K562 (cell line): Measurements from ENCODE around the gene RARRES1. TPM values are rescaled to one million over a fixed set of nuclear protein-coding genes. Genes with fewer than 3 reads are reported as not detected.
A peak's percentile ranks its signal among the peaks of the same experiment; 100 is the strongest.

Experiments used
- ARHGAP35 ChIP-seq: fragments of 450-650 bp; IDR thresholded peaks from 2 replicates; pipeline ENCODE4 v1.6.1; 2018; ENCODE audit not compliant: partially characterized antibody
- CBFA2T3 ChIP-seq: fragments of 450-650 bp; IDR thresholded peaks from 2 replicates; pipeline ENCODE4 v1.6.1; 2017
- DLX4 ChIP-seq: fragments of 250-450 bp; sonication (Bioruptor Pico); IDR thresholded peaks from 2 replicates; pipeline ENCODE4 v1.6.1; 2021; ENCODE audit warnings: mild to moderate bottlenecking
- EHMT2 ChIP-seq: fragments of 450-650 bp; IDR thresholded peaks from 2 replicates; pipeline ENCODE4 v1.6.1; 2018; ENCODE audit warnings: antibody characterized with exemption
- MEIS2 ChIP-seq: fragments of 450-650 bp; IDR thresholded peaks from 2 replicates; pipeline ENCODE4 v1.6.1; 2014; ENCODE audit warnings: mild to moderate bottlenecking; ENCODE audit not compliant: partially characterized antibody
- NFATC3 ChIP-seq: fragments of 450-650 bp; IDR thresholded peaks from 2 replicates; pipeline ENCODE4 v1.6.1; 2017; ENCODE audit warnings: mild to moderate bottlenecking
- NFIC ChIP-seq: fragments of 450-650 bp; IDR thresholded peaks from 2 replicates; pipeline ENCODE4 v1.6.1; 2017; ENCODE audit warnings: mild to moderate bottlenecking, inconsistent platforms
- POLR2AphosphoS5 ChIP-seq: IDR thresholded peaks from 2 replicates; pipeline ENCODE4 v1.6.1; 2011; ENCODE audit warnings: mild to moderate bottlenecking, low read depth, low read length, moderate library complexity; ENCODE audit not compliant: control insufficient read depth, insufficient read depth
- SPI1 ChIP-seq: IDR thresholded peaks from 2 replicates; pipeline ENCODE4 v1.6.1; 2011; ENCODE audit warnings: low read depth, low read length, control low read depth, borderline replicate concordance
- TAL1 ChIP-seq: fragments of 450-650 bp; IDR thresholded peaks from 2 replicates; pipeline ENCODE4 v1.6.1; 2016; ENCODE audit warnings: mild to moderate bottlenecking
- ZEB2 ChIP-seq: fragments of 450-650 bp; IDR thresholded peaks from 2 replicates; pipeline ENCODE4 v1.6.1; 2016
- ZNF24 ChIP-seq: fragments of 450-650 bp; IDR thresholded peaks from 2 replicates; pipeline ENCODE4 v1.6.1; 2016
- ZNF282 ChIP-seq: sonication (generic); formaldehyde crosslinking; IDR thresholded peaks from 2 replicates; pipeline ENCODE4 v1.8.1; 2023; ENCODE audit warnings: missing genetic modification reagents
- ZNF395 ChIP-seq: fragments of 200-800 bp; sonication (Bioruptor generic); IDR thresholded peaks from 2 replicates; pipeline ENCODE4 v1.6.1; 2017; ENCODE audit warnings: missing genetic modification characterization, missing compliant biosample characterization
- polyA plus RNA-seq, 8 experiments: library from polyadenylated mRNA; depleted of rRNA in 4 of 8; stranded (reverse) in 5 of 8; unstranded in 3 of 8; fragments of >200 nt; fragmentation: Nextera tagmentation in 2 of 8; fragmentation: Illumina TruSeq in 1 of 8; extraction: Ambion mirVana in 2 of 8; extraction: Trizol in 1 of 8; gene quantifications; 2 replicates each; pipeline versions ENCODE4 v1.2.1 to v1.2.3, GENCODE V29; 2011 to 2014; ENCODE audit warnings: inconsistent platforms in 1 of 8, missing spikeins in 1 of 8
- total RNA-seq, 7 experiments: library from RNA; depleted of rRNA in 6 of 7; stranded (reverse); fragments of >200 nt in 6 of 7; fragmentation: Illumina TruSeq in 2 of 7; extraction: Trizol in 2 of 7; gene quantifications; 2 replicates each; pipeline versions ENCODE4 v1.2.1 to v1.2.3, GENCODE V29; 2011 to 2021; ENCODE audit warnings: low replicate concordance in 1 of 7
- TF ChIP-seq, protein P1 (sequence below): fragments of 450-650 bp; IDR thresholded peaks from 2 replicates; pipeline ENCODE4 v1.7.1; 2018; ENCODE audit warnings: mild to moderate bottlenecking, low read depth; ENCODE audit not compliant: partially characterized antibody
- TF ChIP-seq, protein P2 (sequence below): fragments of 450-650 bp; IDR thresholded peaks from 2 replicates; pipeline ENCODE4 v1.6.1; 2017; ENCODE audit warnings: antibody characterized with exemption, mild to moderate bottlenecking
- TF ChIP-seq, protein P3 (sequence below): fragments of 450-650 bp; formaldehyde crosslinking; IDR thresholded peaks from 2 replicates; pipeline ENCODE4 v1.4.0; 2022; ENCODE audit warnings: missing genetic modification characterization
- TF ChIP-seq, protein P4 (sequence below): fragments of 250-450 bp; sonication (Bioruptor Pico); IDR thresholded peaks from 2 replicates; pipeline ENCODE4 v1.5.0; 2022; ENCODE audit warnings: mild to moderate bottlenecking

Gene RARRES1
- total and polyA plus RNA-seq, 9 of the 15 experiments (the other 6 are each of a cell fraction or from before 2014, with no cell fraction given), result not detected

- TF ChIP-seq, protein P1, sequence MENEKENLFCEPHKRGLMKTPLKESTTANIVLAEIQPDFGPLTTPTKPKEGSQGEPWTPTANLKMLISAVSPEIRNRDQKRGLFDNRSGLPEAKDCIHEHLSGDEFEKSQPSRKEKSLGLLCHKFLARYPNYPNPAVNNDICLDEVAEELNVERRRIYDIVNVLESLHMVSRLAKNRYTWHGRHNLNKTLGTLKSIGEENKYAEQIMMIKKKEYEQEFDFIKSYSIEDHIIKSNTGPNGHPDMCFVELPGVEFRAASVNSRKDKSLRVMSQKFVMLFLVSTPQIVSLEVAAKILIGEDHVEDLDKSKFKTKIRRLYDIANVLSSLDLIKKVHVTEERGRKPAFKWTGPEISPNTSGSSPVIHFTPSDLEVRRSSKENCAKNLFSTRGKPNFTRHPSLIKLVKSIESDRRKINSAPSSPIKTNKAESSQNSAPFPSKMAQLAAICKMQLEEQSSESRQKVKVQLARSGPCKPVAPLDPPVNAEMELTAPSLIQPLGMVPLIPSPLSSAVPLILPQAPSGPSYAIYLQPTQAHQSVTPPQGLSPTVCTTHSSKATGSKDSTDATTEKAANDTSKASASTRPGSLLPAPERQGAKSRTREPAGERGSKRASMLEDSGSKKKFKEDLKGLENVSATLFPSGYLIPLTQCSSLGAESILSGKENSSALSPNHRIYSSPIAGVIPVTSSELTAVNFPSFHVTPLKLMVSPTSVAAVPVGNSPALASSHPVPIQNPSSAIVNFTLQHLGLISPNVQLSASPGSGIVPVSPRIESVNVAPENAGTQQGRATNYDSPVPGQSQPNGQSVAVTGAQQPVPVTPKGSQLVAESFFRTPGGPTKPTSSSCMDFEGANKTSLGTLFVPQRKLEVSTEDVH, result no peak
- TF ChIP-seq EHMT2, result 0 out of 2 replicates have a peak, but pooled peaks have one; percentile 10
- TF ChIP-seq DLX4, result no peak
- no peak for TF ChIP-seq SPI1
- TF ChIP-seq, protein P2, sequence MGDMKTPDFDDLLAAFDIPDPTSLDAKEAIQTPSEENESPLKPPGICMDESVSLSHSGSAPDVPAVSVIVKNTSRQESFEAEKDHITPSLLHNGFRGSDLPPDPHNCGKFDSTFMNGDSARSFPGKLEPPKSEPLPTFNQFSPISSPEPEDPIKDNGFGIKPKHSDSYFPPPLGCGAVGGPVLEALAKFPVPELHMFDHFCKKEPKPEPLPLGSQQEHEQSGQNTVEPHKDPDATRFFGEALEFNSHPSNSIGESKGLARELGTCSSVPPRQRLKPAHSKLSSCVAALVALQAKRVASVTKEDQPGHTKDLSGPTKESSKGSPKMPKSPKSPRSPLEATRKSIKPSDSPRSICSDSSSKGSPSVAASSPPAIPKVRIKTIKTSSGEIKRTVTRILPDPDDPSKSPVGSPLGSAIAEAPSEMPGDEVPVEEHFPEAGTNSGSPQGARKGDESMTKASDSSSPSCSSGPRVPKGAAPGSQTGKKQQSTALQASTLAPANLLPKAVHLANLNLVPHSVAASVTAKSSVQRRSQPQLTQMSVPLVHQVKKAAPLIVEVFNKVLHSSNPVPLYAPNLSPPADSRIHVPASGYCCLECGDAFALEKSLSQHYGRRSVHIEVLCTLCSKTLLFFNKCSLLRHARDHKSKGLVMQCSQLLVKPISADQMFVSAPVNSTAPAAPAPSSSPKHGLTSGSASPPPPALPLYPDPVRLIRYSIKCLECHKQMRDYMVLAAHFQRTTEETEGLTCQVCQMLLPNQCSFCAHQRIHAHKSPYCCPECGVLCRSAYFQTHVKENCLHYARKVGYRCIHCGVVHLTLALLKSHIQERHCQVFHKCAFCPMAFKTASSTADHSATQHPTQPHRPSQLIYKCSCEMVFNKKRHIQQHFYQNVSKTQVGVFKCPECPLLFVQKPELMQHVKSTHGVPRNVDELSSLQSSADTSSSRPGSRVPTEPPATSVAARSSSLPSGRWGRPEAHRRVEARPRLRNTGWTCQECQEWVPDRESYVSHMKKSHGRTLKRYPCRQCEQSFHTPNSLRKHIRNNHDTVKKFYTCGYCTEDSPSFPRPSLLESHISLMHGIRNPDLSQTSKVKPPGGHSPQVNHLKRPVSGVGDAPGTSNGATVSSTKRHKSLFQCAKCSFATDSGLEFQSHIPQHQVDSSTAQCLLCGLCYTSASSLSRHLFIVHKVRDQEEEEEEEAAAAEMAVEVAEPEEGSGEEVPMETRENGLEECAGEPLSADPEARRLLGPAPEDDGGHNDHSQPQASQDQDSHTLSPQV, result 0 out of 2 replicates have a peak, but pooled peaks have one; percentile 36
- TF ChIP-seq TAL1, result peak; percentile 74
- TF ChIP-seq, protein P3, sequence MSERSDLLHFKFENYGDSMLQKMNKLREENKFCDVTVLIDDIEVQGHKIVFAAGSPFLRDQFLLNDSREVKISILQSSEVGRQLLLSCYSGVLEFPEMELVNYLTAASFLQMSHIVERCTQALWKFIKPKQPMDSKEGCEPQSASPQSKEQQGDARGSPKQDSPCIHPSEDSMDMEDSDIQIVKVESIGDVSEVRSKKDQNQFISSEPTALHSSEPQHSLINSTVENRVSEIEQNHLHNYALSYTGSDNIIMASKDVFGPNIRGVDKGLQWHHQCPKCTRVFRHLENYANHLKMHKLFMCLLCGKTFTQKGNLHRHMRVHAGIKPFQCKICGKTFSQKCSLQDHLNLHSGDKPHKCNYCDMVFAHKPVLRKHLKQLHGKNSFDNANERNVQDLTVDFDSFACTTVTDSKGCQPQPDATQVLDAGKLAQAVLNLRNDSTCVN, result no peak
- no peak for TF ChIP-seq ZEB2
- TF ChIP-seq ARHGAP35, result no peak
- TF ChIP-seq, protein P4, sequence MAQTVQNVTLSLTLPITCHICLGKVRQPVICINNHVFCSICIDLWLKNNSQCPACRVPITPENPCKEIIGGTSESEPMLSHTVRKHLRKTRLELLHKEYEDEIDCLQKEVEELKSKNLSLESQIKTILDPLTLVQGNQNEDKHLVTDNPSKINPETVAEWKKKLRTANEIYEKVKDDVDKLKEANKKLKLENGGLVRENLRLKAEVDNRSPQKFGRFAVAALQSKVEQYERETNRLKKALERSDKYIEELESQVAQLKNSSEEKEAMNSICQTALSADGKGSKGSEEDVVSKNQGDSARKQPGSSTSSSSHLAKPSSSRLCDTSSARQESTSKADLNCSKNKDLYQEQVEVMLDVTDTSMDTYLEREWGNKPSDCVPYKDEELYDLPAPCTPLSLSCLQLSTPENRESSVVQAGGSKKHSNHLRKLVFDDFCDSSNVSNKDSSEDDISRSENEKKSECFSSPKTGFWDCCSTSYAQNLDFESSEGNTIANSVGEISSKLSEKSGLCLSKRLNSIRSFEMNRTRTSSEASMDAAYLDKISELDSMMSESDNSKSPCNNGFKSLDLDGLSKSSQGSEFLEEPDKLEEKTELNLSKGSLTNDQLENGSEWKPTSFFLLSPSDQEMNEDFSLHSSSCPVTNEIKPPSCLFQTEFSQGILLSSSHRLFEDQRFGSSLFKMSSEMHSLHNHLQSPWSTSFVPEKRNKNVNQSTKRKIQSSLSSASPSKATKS (CRISPR knock-in tag), result no peak
- no peak for TF ChIP-seq NFATC3
- 0 out of 2 replicates have a peak, but pooled peaks have one; percentile 27 for TF ChIP-seq NFIC
- TF ChIP-seq ZNF395 (CRISPR knock-in tag), result 0 out of 2 replicates have a peak, but pooled peaks have one; percentile 27
- peak; percentile 42 for TF ChIP-seq MEIS2
- TF ChIP-seq CBFA2T3, result peak; percentile 89
- peak; percentile 46; the same call in 1 of the 2 replicates for TF ChIP-seq POLR2AphosphoS5
- no peak for TF ChIP-seq ZNF282 (CRISPR knock-in tag)
- peak; percentile 90 for TF ChIP-seq ZNF24
Observed at GRCh38 chr3:158773166-158773565, 40.9 kb upstream of the RARRES1 start (continued).
